GM12878 (cell line): ENCODE results near the gene OR2B2. TPM values are rescaled to one million over a fixed set of nuclear protein-coding genes. Genes with fewer than 3 reads are reported as not detected.

Experiments used
- ATAC-seq: fragments of 200-7000 bp; cut with Tn5 transposase; 3 replicates; pipeline ENCODE4 v1.9.1; 2020; ENCODE audit warnings: mild to moderate bottlenecking, moderate library complexity
- BruUV-seq: library from RNA; stranded (reverse); fragments of 400-500 nt; replicated peaks from 2 replicates; lab custom pipeline; 2021; lab: Mats Ljungman, UMichigan
- CTCF ChIA-PET: fragments of 300-600 bp; sonication (Branson Sonifier 250); formaldehyde crosslinking; extraction: SDS; loops from one replicate; lab custom pipeline; 2021; ENCODE audit warnings: inconsistent platforms; lab: Yijun Ruan, JAX
- POLR2A ChIA-PET: fragments of 350-600 bp; formaldehyde crosslinking; extraction: SDS; loops from one replicate; lab custom pipeline; 2021; ENCODE audit warnings: inconsistent platforms; lab: Charles Lee
- RAD21 ChIA-PET: fragments of 300-600 bp; sonication (Branson Sonifier 250); formaldehyde crosslinking; loops from one replicate; lab custom pipeline; 2023; ENCODE audit warnings: antibody characterized with exemption; ENCODE audit not compliant: unreplicated experiment; lab: Charles Lee
- SMC1A ChIA-PET: fragments of 300-600 bp; sonication (Branson Sonifier 250); formaldehyde crosslinking; loops from one replicate; lab custom pipeline; 2023; ENCODE audit not compliant: unreplicated experiment, uncharacterized antibody; lab: Charles Lee
- DNase-seq: peaks from one replicate; pipeline ENCODE4 v3.0.0-alpha.2; 2011; ENCODE audit warnings: low read depth, low spot score
- FAIRE-seq: peaks from 3 replicates; lab custom pipeline; 2011; peaks lifted over from hg19 to GRCh38; lab: Jason Lieb, UNC
- H2AFZ ChIP-seq: 2 replicates; pipeline ENCODE4 v1.6.0; 2011; ENCODE audit warnings: low read depth, low read length, control low read depth; ENCODE audit not compliant: control insufficient read depth
- H3K27ac ChIP-seq: 2 replicates; pipeline ENCODE4 v1.5.1; 2011; ENCODE audit warnings: control low read depth; ENCODE audit not compliant: control insufficient read depth, insufficient read depth
- H3K27me3 ChIP-seq, 2 experiments: replicated peaks in 1 of 2; 2 replicates each; pipeline versions ENCODE4 v1.6.0 to v1.6.1; 2011; ENCODE audit warnings: low read length in 1 of 2; ENCODE audit not compliant: control insufficient read depth in 2 of 2, insufficient read depth in 2 of 2
- H3K36me3 ChIP-seq, 2 experiments: 2 replicates each; pipeline ENCODE4 v1.5.1; 2011; ENCODE audit warnings: low read length in 1 of 2; ENCODE audit not compliant: control insufficient read depth in 2 of 2, insufficient read depth in 2 of 2
- H3K4me1 ChIP-seq: 2 replicates; pipeline ENCODE4 v1.6.1; 2011; ENCODE audit warnings: mild to moderate bottlenecking, low read length, moderate library complexity, mixed read lengths; ENCODE audit not compliant: control insufficient read depth, insufficient read depth
- H3K4me2 ChIP-seq: 2 replicates; pipeline ENCODE4 v1.6.0; 2011; ENCODE audit warnings: control low read depth; ENCODE audit not compliant: control insufficient read depth, insufficient read depth
- H3K4me3 ChIP-seq: fragments of 200-600 bp; sonication (generic); 2 replicates; pipeline ENCODE4 v1.5.1; 2016
- H3K79me2 ChIP-seq: 2 replicates; pipeline ENCODE4 v1.6.0; 2011; ENCODE audit warnings: low read length; ENCODE audit not compliant: control insufficient read depth, insufficient read depth
- H3K9ac ChIP-seq: 2 replicates; pipeline ENCODE4 v1.8.0; 2011; ENCODE audit warnings: low read length, control low read depth, mixed read lengths; ENCODE audit not compliant: control insufficient read depth, insufficient read depth
- H3K9me3 ChIP-seq: replicated peaks from 3 replicates; pipeline ENCODE4 v1.5.1; 2011; ENCODE audit warnings: mild to moderate bottlenecking, low read length; ENCODE audit not compliant: control insufficient read depth, insufficient read depth
- H4K20me1 ChIP-seq: 2 replicates; pipeline ENCODE4 v1.6.0; 2011; ENCODE audit not compliant: control insufficient read depth, insufficient read depth
- ATF2 ChIP-seq: IDR thresholded peaks from 2 replicates; pipeline ENCODE4 v1.6.1; 2012; ENCODE audit warnings: low read length, inconsistent platforms
- BCL11A ChIP-seq: IDR thresholded peaks from 2 replicates; pipeline ENCODE4 v1.6.1; 2011; ENCODE audit warnings: low read depth, low read length
- CHD4 ChIP-seq: fragments of 200-600 bp; sonication (generic); IDR thresholded peaks from 2 replicates; pipeline ENCODE4 v1.6.1; 2016; ENCODE audit warnings: mild to moderate bottlenecking
- ESRRA ChIP-seq: IDR thresholded peaks from 2 replicates; pipeline ENCODE4 v1.6.1; 2012; ENCODE audit warnings: mild to moderate bottlenecking, low read length, improper control_type of control experiment
- FOXK2 ChIP-seq: fragments of 450-650 bp; IDR thresholded peaks from 2 replicates; pipeline ENCODE4 v1.6.1; 2017; ENCODE audit warnings: mild to moderate bottlenecking, moderate library complexity
- IKZF2 ChIP-seq, 2 experiments: fragments of 450-650 bp; IDR thresholded peaks; 2 replicates each; pipeline ENCODE4 v1.6.1; 2017; ENCODE audit warnings: mild to moderate bottlenecking in 2 of 2, moderate library complexity in 2 of 2
- LARP7 ChIP-seq: fragments of 450-650 bp; IDR thresholded peaks from 2 replicates; pipeline ENCODE4 v1.6.1; 2017; ENCODE audit warnings: mild to moderate bottlenecking
- NR2C2 ChIP-seq: IDR thresholded peaks from 2 replicates; pipeline ENCODE4 v1.6.1; 2011; ENCODE audit warnings: borderline replicate concordance, low read depth; ENCODE audit not compliant: control insufficient read depth, insufficient read length
- PAX5 ChIP-seq: IDR thresholded peaks from 2 replicates; pipeline ENCODE4 v1.6.1; 2011; ENCODE audit warnings: low read depth, low read length, borderline replicate concordance
- POLR2A ChIP-seq: IDR thresholded peaks from 2 replicates; pipeline ENCODE4 v1.6.1; 2011; ENCODE audit warnings: low read depth, mild to moderate bottlenecking, low read length
- SIN3A ChIP-seq: IDR thresholded peaks from 2 replicates; pipeline ENCODE4 v1.6.1; 2012; ENCODE audit warnings: low read depth, low read length, improper control_type of control experiment
- STAT1 ChIP-seq: fragments of 450-650 bp; conservative IDR thresholded peaks from 2 replicates; pipeline ENCODE4 v1.6.1; 2014; ENCODE audit warnings: antibody characterized with exemption, mild to moderate bottlenecking
- TCF7 ChIP-seq: IDR thresholded peaks from 2 replicates; pipeline ENCODE4 v1.6.1; 2014; ENCODE audit warnings: antibody characterized with exemption, borderline replicate concordance
- ZBTB33 ChIP-seq: fragments of 450-650 bp; IDR thresholded peaks from 2 replicates; pipeline ENCODE4 v1.6.1; 2017; ENCODE audit warnings: mild to moderate bottlenecking
- WGBS: methylation state at CpG from one replicate; pipeline ENCODE4 v1.1.6; 2016; ENCODE audit warnings: low lambda C conversion rate; ENCODE audit not compliant: insufficient replicate concordance, insufficient coverage; ENCODE audit errors: missing lambda C conversion rate; 5-methylcytosine and 5-hydroxymethylcytosine counted together
- in situ Hi-C: fragments of 300-500 bp; cut with MboI; formaldehyde crosslinking; loops from 9 replicates; pipeline ENCODE4 v1.14.3; 2018; ENCODE audit warnings: mixed read lengths
- intact Hi-C: fragments of 100-400 bp; cut with micrococcal nuclease; formaldehyde crosslinking; loops from one replicate; pipeline ENCODE4 v1.14.2; 2022; ENCODE audit not compliant: unreplicated experiment
- polyA plus RNA-seq, 11 experiments: library from polyadenylated mRNA; depleted of rRNA in 4 of 11; unstranded in 6 of 11; stranded (reverse) in 5 of 11; fragments of >200 nt; fragmentation: Nextera tagmentation in 4 of 11; fragmentation: Illumina TruSeq in 1 of 11; extraction: Ambion mirVana in 4 of 11; extraction: Trizol in 1 of 11; gene quantifications; 1 replicate in 1 of 11; 2 replicates in 10 of 11; pipeline versions ENCODE4 v1.2.1 to v1.2.3, GENCODE V29; 2011 to 2016; ENCODE audit warnings: inconsistent platforms in 2 of 11, missing spikeins in 2 of 11, low read depth in 1 of 11
- total RNA-seq, 4 experiments: library from RNA; depleted of rRNA in 3 of 4; stranded (reverse); fragments of >200 nt in 3 of 4; fragmentation: Illumina TruSeq in 1 of 4; extraction: Trizol in 1 of 4; gene quantifications; 2 replicates each; pipeline versions ENCODE4 v1.2.1 to v1.2.3, GENCODE V29; 2013 to 2021
- TF ChIP-seq, protein P1 (sequence below): fragments of 450-650 bp; formaldehyde crosslinking; IDR thresholded peaks from 2 replicates; pipeline ENCODE4 v1.4.0; 2020; ENCODE audit warnings: mild to moderate bottlenecking, moderate library complexity
- TF ChIP-seq, protein P2 (sequence below): fragments of 450-650 bp; conservative IDR thresholded peaks from 2 replicates; pipeline ENCODE4 v1.6.1; 2017; ENCODE audit warnings: mild to moderate bottlenecking, moderate library complexity

OR2B2 gene
- total and polyA plus RNA-seq, 10 of the 15 experiments (the other 5 are each of a cell fraction or from before 2014, with no cell fraction given) = not detected

DNA sequence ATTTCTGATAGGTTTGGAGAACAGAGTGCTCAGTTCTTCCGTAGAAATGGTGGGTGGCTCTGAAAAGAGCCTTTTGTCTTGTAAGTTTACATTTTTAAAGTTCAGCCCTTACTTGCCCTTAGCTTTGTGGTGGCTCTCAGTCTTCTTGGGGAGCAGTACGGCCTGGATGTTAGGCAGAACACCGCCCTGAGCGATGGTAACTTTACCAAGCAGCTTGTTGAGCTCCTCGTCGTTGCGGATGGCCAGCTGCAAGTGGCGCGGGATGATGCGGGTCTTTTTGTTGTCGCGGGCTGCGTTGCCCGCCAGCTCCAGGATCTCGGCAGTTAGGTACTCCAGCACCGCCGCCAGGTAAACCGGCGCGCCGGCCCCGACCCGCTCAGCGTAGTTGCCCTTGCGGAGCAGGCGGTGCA is 19.5 kb downstream of the OR2B2 start:
- Histone ChIP-seq H3K4me3 (peak overlapping the region; percentile 85), H3K9ac (peak overlapping the region; percentile 88), H4K20me1 (no peaks in the 10 kb centered on the region), H3K9me3 (no peaks in the 10 kb centered on the region), H3K27me3 (no peaks in the 10 kb centered on the region), H2AFZ (no peak overlapping the region), H3K4me2 (peak overlapping the region; percentile 89), H3K79me2 (peaks cover 39% of the 10 kb centered on the region), H3K27ac (peak overlapping the region; percentile 90), H3K36me3 (no peaks in the 10 kb centered on the region), H3K4me1 (peaks cover 12% of the 10 kb centered on the region; the same call in 1 of the 2 replicates)
- TSS peak; percentile 97 for BruUV-seq
- FAIRE-seq = no peak
- RAD21 ChIA-PET = interaction anchor here (0.7 to 7.7 kb wide), 19 partner anchors 9 to 765 kb away, joined by 3 to 141 read pairs (median 6); a partner anchor contains a TSS
- DNase-seq = no peak
- ATAC-seq = no peak; the same call in 2 of the 3 replicates
- CTCF ChIA-PET = interaction anchor here (0.7 to 6.2 kb wide), 8 partner anchors 9 to 1783 kb away, joined by 3 to 168 read pairs (median 6); a partner anchor contains a TSS
- POLR2A ChIA-PET = interaction anchor here (0.9 to 7.9 kb wide), 23 partner anchors 9 to 1870 kb away, joined by 3 to 125 read pairs (median 5); a partner anchor contains a TSS
- in situ Hi-C loops = loop anchor here (5.0 to 10.0 kb wide), 5 partner anchors 55 to 1860 kb away; partner anchors contain the start of gene ZNF184
- SMC1A ChIA-PET = interaction anchor here (1.0 to 8.0 kb wide), 13 partner anchors 19 to 749 kb away, joined by 3 to 160 read pairs (median 6); a partner anchor contains a TSS
- whole genome bisulfite sequencing = under 1% methylated on average over 22 of the region's 26 CpGs
- intact Hi-C loops = loop anchor here (1.0 to 10.0 kb wide), 11 partner anchors 54 to 1866 kb away; partner anchors contain the start of gene ZNF184
- TF ChIP-seq ATF2 = peak; percentile 64; the same call in 1 of the 2 replicates
- TF ChIP-seq, protein P1, sequence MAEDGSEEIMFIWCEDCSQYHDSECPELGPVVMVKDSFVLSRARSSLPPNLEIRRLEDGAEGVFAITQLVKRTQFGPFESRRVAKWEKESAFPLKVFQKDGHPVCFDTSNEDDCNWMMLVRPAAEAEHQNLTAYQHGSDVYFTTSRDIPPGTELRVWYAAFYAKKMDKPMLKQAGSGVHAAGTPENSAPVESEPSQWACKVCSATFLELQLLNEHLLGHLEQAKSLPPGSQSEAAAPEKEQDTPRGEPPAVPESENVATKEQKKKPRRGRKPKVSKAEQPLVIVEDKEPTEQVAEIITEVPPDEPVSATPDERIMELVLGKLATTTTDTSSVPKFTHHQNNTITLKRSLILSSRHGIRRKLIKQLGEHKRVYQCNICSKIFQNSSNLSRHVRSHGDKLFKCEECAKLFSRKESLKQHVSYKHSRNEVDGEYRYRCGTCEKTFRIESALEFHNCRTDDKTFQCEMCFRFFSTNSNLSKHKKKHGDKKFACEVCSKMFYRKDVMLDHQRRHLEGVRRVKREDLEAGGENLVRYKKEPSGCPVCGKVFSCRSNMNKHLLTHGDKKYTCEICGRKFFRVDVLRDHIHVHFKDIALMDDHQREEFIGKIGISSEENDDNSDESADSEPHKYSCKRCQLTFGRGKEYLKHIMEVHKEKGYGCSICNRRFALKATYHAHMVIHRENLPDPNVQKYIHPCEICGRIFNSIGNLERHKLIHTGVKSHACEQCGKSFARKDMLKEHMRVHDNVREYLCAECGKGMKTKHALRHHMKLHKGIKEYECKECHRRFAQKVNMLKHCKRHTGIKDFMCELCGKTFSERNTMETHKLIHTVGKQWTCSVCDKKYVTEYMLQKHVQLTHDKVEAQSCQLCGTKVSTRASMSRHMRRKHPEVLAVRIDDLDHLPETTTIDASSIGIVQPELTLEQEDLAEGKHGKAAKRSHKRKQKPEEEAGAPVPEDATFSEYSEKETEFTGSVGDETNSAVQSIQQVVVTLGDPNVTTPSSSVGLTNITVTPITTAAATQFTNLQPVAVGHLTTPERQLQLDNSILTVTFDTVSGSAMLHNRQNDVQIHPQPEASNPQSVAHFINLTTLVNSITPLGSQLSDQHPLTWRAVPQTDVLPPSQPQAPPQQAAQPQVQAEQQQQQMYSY (CRISPR knock-in tag) = peak; percentile 59; the same call in 1 of the 2 replicates
- no peak for TF ChIP-seq SIN3A
- TF ChIP-seq FOXK2 = no peak
- TF ChIP-seq PAX5 = no peak
- TF ChIP-seq TCF7 = no peak
- no peak for TF ChIP-seq NR2C2
- no peak for TF ChIP-seq LARP7
- 0 out of 2 replicates have a peak, but pooled peaks have one; percentile 85 for TF ChIP-seq POLR2A
- TF ChIP-seq IKZF2 (IDR thresholded peaks at IDR 0.05) = peak in 1 of 2 experiments; percentile 43; a peak in 1 of 4 replicates
- TF ChIP-seq CHD4 = no peak
- no peak for TF ChIP-seq ZBTB33
- TF ChIP-seq ESRRA = peak; percentile 75; the same call in 1 of the 2 replicates
- TF ChIP-seq BCL11A = no peak
- TF ChIP-seq STAT1 = no peak; the same call in 1 of the 2 replicates
- TF ChIP-seq, protein P2, sequence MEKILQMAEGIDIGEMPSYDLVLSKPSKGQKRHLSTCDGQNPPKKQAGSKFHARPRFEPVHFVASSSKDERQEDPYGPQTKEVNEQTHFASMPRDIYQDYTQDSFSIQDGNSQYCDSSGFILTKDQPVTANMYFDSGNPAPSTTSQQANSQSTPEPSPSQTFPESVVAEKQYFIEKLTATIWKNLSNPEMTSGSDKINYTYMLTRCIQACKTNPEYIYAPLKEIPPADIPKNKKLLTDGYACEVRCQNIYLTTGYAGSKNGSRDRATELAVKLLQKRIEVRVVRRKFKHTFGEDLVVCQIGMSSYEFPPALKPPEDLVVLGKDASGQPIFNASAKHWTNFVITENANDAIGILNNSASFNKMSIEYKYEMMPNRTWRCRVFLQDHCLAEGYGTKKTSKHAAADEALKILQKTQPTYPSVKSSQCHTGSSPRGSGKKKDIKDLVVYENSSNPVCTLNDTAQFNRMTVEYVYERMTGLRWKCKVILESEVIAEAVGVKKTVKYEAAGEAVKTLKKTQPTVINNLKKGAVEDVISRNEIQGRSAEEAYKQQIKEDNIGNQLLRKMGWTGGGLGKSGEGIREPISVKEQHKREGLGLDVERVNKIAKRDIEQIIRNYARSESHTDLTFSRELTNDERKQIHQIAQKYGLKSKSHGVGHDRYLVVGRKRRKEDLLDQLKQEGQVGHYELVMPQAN = peak; percentile 80; the same call in 1 of the 2 replicates
